Stimulated activated CD8-positive, alpha-beta memory T cell treated with anti-CD3 and anti-CD28 coated beads, Interleukin-2, amount 100 ng/mL, for 48 hours (primary cell): ENCODE data around the gene SGCA.
A peak's percentile ranks its signal among the peaks of the same experiment; 100 is the strongest.

Experiments
- DNase-seq, 2 donors: peaks; one replicate each; pipeline ENCODE4 v3.0.0-alpha.2; 2020; ENCODE audit warnings: low read depth in 2 of 2

The SGCA gene

GRCh38 chr17:50208611-50209061 is 42.8 kb downstream of the SGCA start:
- DNase-seq: no peak

DNA sequence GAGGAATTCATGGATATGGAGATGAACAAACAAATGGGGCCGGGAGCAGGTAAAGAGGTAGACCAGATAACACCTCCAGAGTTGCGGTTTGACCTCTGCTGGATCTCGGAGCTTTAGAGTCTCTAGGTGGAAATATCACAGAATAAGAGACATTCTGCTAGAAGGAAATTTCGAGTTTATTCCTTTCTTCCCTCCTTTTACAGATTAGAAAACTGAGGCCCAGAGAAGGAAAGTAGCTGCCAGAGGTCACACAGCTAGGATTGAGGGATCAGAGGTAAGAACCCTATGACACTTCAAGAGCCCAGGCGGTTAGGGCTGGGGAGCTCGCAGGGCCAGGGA is 43.3 kb downstream of the SGCA start:
- no peak for DNase-seq

DNA sequence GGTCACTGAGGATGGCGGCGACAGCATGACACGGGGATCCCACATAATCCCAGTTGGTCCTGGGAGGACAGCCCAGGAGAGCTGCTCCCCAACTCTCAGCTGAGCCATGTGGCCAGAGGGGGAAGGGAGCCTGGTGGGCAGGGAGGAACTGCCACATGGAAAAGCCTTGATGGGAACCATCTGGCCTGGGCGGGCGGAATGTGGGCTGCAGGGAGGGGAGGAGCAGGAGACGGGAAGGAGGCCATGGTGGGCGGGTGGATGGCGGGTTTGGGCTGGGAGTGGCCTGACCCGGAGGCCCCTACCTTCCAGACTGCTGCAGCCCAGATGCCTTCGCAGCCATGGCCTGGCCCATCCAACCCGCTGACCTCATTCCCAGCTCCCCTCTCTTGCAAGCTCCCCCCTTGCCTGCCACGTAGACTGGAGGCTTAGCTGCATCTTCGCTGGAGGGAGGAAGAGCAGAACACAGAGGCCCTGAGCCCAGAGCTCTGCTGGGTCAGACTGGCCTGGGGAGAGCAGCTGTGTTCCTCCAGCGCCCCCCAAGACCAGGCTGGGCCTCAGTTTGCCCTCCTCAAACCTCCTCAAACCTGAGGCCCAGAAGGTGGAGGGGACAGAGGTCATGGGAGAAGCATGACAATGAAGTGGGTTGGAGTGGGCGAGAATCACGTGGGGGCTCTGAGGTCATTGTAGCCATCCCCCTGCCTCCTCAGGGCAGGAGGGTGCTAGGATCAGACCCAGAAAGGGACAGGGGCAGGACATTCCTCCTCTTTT is 43.9 kb downstream of the SGCA start:
- DNase-seq: no peak

DNA sequence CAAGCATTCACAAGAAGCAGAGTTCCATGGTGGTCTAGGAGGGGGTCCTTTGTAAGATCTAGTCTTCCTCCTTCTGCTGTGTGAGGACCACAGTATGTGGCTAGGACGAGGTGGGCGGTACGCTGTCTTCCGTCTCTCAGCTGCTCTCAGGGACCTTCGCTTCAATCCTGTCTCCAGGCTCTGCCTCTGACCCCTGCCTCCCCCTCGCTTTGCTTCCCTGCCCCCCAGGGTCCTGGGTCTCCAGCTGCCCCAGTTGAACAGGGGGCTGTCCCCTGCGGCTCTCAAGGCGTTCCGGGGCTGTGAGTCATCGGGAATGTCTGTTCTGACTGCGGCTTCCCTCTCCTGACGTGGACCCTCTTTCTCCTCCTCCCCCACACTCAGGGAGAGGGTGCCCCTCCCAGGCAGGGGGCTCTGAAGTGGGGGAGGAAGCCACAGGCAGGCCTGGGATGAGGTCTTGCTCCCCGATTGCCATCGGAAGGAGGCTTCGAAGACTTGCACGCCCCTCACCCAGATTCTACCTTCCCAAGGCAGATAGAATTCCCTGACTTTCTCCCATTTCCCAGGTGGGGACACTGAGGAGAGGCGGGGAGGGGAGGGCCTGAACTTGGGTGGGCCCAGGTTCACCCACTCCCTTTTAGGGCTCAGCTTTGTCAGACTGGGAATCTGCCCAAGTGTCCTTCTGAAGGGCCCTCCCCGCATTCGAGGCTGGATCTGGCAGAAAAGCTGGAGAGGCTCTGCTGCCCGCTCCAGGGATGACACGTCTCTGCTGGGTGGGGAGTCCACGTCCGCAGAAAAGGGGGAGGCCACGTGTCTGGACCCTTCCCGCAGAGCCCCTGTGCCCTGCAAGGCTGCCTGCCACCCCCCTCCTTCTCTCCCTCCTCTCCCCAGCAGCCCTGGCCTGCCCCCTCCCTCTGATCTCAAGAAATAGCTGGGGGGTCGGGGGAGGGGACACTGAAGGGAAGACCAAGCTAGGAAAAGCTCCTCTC is 44.7 kb downstream of the SGCA start:
- no peak for DNase-seq

DNA sequence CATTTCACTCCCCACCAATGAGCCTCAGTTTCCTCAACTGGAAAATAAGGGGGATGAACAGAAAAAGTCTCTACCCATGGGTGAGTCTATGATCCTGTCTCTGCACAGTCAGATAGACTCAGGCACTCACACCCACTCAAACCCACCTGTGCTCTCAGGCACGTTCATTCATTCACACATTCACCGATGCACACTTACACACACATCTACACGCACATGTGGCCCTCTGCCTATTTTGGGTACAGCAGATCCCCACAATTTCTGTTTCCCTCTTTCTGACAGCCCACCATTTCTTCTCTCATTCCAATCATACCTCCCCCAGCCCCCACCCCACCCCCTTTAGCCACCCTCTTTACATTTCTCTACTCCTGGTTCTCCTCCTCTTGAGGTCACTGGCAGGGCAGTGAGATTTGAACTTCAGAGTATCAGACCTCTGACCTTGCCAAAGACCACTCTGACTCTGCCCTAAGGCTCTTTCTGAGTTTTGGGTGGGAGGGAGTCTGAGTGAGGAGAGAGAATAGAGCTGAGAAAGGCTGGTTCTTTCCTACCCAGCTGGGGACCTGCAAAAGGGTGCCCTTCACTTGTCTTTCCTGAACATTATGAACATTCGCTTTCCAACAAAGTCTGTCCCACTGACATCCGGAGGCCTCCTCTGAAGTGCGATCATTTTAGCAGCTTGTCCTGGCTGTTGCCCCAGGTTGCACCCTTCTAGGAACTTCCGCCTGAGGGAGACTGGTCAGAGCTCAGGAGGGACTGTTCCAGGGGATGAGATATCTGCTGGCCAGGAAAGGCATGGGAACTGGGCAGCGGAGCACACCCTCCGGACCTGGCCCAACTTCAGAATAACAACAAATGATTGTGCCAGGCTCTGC is 45.7 kb downstream of the SGCA start:
- no peak for DNase-seq

DNA sequence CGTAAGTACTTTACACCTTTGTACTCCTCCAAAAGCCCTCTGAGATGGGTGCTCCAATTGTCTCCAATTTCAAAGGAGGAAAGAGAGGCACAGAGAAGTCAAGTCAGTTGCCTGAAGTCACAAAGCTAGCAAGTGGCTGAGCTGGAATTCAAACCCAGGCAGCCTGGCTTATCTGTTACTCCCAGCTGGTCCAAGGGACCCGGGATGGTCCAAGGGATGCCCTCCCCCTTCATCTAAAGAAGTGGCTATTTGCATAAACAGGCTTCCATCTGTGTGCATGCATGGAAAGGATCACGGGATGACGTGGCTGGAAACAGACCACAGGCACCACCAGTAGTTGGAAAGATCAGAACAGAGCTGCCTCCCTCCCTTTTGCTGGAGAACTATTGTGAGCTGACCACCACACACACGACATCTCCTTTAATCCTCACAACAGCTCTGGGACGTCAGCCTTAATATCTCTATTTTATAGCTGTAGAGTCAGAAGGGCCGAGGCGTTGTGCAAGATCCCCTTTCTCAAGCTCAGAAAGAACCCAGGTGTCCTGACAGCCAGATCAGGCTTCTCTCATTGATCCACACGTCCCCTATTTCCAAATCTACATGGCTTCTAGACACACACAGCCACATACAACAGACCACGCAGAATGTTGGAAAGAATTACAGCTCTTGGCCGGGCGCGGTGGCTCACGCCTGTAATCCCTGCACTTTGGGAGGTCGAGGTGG is 46.5 kb downstream of the SGCA start:
- no peak for DNase-seq

GRCh38 chr17:50213026-50214022 is 47.5 kb downstream of the SGCA start:
- DNase-seq: peak; percentile 19 to 39

DNA sequence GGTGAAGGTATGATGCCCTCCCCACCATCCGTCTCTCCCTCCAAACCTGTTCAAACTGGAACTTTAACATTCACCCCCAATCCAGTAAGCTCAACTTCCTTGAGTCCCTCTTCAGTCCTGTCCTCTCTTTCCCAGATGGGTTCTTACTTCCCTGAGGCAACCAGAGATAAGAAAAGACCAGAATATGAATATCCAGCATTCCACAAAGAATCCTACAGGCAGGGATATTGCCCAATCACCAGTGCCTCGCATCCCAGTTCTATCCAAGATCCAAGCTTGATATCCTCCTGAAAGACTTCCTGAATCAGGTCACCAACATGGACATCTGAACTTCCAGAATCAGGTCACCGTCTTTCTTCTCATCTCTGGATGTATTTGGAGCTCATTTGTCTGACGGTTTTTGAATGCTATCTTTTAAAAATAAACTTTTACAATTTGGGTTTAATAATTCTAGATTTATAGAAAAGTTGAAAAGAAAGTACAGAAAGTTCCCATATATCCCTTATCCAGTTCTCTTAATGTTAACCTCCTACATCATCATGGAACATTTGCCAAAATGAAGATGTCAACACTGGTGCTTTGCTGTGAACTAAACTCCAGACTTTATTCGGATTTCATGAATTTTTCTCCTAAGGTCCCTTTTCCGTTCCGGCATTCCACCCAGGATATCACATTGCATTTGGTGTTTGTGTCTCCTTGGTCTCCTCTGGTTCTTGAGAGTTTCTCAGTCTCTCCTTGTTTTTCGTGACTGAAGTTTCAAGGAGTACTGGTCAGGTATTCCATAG is 49.4 kb downstream of the SGCA start:
- DNase-seq: no peak

GRCh38 chr17:50217591-50217990 is 51.8 kb downstream of the SGCA start:
- DNase-seq: no peak

DNA sequence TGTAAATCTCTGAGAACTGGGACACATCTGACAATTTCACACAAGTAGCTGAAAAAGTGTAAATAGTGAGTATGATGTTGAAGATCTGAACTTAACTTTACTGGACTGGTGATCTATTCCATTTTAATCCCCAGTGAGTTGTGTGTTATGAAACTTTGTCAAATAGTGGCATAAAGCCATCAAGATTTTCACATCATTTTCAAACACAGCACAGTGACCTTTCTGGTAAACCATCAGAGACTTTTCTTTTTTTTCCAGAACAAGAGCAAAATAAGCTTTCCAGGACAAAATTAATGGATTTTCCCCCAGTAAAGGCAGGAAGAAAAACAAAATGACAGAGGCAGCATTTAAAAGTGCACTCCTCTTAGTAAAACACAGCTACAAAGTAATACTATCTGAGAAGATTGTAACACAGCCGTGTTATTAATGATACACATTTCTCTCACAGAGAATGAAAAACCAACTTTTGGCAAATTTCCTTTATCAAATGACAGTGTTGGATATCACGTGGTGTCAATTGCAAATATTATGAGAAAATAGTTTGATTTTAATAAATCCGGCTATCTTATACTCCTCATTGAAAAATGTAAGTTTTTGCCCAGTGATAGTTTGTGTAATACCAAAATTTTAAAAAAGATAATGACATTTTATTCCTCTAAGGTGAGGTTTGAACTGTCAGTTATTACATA is 52.4 kb downstream of the SGCA start:
- no peak for DNase-seq

GRCh38 chr17:50218771-50219315 is 53.0 kb downstream of the SGCA start:
- no peak for DNase-seq

DNA sequence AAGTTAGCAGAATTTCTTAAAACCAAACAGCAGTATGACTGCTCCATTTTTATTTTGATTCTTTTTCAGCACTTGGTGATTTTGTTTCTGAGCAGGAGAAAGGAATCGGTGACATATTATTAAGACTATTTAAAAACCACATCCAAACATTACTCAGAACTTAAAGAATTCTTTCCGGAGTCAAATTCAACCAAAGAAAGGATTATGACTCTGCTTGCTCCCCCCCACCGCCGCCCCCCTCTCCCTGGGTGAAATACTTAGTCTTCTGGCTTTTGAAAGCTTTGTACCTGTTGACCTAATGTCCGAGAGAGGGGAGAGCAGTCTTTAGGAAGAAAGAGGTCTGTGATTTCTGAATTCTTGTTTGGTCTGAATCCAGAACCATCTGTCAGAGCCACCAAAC is 53.5 kb downstream of the SGCA start:
- no peak for DNase-seq

DNA sequence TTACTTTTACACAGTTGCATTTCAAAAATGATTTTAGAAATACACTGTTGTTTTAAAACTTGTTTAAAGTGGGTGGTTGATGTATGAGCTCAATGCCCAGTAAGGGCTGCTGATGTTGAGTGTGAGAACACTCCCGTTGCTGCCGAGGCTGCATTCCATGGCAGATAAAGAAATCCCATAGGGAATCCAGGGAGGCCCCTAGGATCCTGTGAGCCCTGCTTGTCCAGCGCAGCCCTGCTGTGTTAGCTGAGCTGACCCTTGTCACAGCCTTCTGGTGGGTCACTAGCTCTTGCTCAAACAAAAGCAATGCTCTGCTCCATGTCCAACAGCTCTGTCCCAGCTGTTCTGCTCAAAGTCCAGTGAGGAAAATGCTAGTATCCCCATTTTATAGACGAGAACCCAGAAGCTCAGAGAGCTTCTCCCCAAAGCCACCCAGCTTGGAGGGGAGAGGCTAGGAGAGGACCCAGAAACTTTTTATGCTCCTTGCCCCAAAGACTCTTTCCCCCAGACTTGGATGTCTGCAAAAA is 54.2 kb downstream of the SGCA start:
- DNase-seq: no peak

DNA sequence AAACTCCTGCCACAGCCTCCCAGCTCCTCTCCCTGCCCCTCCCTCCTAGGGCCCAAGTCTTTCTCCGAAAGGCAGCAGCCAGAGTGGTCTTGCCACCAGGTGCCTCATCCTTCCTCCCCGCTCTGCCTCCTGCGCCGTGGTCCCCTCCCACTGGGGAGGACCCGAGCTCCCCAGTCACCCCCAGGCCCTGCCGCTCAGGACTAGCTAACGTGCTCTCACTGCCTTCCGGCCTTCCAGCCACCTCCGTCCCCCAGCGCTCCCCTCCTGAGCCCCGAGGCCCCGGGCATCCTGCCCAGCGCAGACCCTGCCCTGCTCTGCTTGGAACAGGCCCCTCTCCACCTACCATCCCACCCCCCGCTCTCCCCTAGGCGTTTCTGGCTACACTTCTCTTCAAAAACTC is 55.0 kb downstream of the SGCA start:
- DNase-seq: no peak

GRCh38 chr17:50221266-50221863 is 55.6 kb downstream of the SGCA start:
- DNase-seq: no peak

DNA sequence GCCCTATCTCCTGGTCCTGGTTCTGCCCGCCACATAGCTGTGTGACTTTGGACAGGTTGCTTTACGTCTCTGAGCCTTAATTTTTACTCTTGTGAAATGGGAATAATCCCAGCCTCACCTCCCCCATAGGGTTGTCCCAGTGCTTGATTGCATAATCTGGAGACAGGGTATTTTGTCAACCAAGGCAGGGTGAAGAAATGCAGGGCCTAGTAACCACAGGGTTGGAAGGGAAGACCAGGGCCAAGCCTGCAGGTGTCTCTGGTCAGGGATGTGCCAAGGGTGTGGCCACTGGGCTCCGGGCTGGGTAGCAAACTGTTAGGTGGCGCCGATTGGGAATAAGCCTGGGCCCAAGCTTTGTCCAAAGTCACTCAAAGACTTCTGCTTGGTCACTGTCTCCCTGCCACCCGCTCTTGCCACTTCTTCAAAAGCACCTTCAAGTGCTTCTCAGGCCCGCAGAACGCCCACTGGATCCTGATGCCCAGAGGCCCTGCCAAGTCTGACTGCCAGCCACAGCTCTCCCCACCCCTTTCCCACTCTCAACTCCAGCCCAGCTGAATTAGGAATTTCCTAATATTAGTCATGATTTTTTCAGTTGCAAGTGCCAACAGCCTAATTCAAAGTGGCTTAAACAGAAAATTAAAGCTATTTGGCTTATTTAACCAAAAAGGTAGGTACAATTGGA is 56.2 kb downstream of the SGCA start:
- DNase-seq: no peak

GRCh38 chr17:50222922-50223321 is 57.1 kb downstream of the SGCA start:
- DNase-seq: no peak
